ENCODE measurements around the gene CLDN4. TPM values are rescaled to one million over a fixed set of nuclear protein-coding genes. Genes with fewer than 3 reads are reported as not detected.

Gene CLDN4
- total RNA-seq, 1 experiment from 2014 or later: not detected

DNA sequence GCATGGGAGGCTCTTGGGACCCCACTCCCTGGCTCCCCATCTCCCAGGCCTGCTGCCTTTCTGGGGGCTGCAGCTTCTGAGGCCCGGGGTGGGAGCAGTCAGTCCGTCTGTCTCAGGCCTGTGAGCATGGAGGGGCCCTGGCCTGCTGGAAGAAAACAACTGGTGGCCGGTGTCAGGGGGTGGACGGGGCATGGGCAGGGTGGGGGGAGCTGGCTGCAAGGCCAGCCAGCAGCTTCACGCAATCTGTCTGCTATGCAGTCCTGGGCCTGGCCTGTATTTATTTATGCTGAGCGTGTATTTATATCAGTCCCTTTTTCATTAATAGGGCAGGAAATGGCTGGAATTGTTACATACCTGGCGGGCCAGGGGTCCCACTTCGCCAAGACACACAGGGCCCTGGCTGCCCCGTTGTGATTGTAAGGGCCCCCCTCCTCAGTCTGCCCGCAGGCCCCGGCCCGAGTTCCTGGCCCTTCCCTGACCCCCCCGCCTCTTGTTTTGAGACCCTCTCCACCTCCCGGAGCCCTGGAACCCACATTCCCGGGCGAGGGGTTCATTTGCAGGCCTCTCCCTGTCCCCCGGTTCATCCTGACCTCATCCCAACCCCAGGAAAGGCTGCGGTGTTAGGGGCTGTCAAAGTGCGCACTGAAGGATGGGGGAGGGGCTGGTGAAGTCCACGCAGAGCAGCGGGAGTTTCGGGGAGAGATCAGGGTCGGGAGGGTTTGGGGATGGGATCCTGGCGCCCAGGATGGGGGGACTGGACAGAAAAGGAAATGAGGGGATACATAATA lies 38.4 kb downstream of the CLDN4 start:
- no peak for DNase-seq
- Histone ChIP-seq H3K4me3 (ENCODE audit: low read length) (no peak overlapping the region), H3K4me2 (ENCODE audit: low read depth, low read length, poor library complexity, severe bottlenecking) (no peak overlapping the region), H3K9me3 (ENCODE audit: low read length) (no peaks in the 10 kb centered on the region), H2AFZ (ENCODE audit: low read length) (no peak overlapping the region), H3K4me1 (ENCODE audit: low read length) (no peaks in the 10 kb centered on the region), H3K9me2 (replicated peaks; ENCODE audit: insufficient read depth, low read length) (no peaks in the 10 kb centered on the region), H3K79me2 (ENCODE audit: low read length) (no peaks in the 10 kb centered on the region), H3K27me3 (ENCODE audit: low read length) (no peaks in the 10 kb centered on the region), H3K9ac (ENCODE audit: low read length) (no peak overlapping the region), H3K27ac (ENCODE audit: low read length) (no peak overlapping the region), H4K20me1 (ENCODE audit: insufficient read depth, low read depth, low read length) (no peaks in the 10 kb centered on the region), H3K36me3 (ENCODE audit: insufficient read depth, low read length) (no peaks in the 10 kb centered on the region)

DNA sequence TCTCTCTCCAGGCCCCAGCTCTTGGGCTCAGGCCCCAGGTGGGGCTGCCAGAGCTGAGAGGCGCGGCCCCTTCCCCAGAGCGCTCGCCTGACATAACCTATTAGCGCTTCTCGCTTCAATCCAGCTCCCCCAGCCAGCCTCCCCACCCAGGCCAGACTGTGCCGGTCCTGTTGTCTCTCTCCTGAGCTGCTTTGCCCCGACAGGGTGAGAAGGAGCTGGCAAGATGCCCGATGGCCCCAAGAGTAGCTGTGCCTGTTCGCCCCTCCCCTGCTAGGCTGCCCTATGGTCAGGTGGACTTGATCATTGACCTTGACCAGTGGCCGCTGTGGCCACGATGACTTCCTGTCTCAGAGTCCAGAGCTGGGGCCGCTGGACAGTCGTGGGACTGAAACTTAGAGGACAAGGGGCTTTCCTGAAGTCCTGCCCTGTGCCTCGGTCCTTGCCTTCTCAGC lies 39.3 kb downstream of the CLDN4 start:
- Histone ChIP-seq H3K9me2 (replicated peaks; ENCODE audit: insufficient read depth, low read length) (no peaks in the 10 kb centered on the region), H3K4me3 (ENCODE audit: low read length) (no peak overlapping the region), H3K4me2 (ENCODE audit: low read depth, low read length, poor library complexity, severe bottlenecking) (no peak overlapping the region), H2AFZ (ENCODE audit: low read length) (no peak overlapping the region), H3K27ac (ENCODE audit: low read length) (no peak overlapping the region), H3K36me3 (ENCODE audit: insufficient read depth, low read length) (no peaks in the 10 kb centered on the region), H3K27me3 (ENCODE audit: low read length) (no peaks in the 10 kb centered on the region), H3K4me1 (ENCODE audit: low read length) (no peaks in the 10 kb centered on the region), H4K20me1 (ENCODE audit: insufficient read depth, low read depth, low read length) (no peaks in the 10 kb centered on the region), H3K9ac (ENCODE audit: low read length) (no peak overlapping the region), H3K9me3 (ENCODE audit: low read length) (no peaks in the 10 kb centered on the region), H3K79me2 (ENCODE audit: low read length) (no peaks in the 10 kb centered on the region)
- no peak for DNase-seq

DNA sequence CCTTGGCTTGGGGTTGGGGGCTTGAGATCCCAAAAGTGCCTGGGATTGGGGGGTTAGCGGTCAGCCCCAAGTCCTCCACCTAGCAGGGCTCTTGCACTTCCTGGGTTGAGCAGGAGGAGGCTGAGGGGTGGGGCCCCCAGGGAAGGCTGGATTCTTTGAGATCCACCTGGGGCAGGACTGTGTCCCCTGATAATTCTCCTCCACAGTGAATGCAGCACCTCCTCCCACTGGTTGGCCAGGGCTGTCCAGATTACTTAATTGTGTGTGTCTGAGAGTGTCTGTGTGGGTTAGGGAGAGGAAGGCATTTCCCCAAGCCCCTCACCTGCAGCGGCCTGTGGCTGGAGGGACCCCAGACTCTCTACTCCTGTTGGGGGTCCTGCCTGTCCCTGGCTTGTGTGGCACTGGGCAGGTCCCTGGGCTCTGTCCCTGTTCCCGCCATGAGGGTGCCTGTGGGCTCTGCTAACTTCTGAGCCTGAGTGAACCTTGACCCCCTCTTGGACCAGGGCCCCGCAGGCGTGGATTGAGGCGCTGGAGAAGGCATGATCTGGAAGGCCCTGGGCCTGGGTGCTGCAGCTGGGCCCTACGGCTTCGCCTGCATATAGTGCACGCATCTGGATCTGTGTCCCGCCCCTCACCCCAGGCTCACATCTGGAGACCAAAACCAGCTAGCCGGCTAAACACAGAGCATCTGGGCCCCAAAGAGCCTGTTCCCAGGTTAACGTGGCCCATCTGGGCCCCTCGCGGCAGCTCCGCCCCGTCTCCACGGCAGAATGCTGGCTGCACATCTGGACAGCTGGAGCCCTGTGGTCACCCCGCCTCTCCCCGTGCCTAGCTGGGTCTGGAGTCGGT lies 40.6 kb downstream of the CLDN4 start:
- no peaks in the 10 kb centered on the region for H3K27me3 ChIP-seq (ENCODE audit: low read length)
- H3K36me3 ChIP-seq (ENCODE audit: insufficient read depth, low read length): no peaks in the 10 kb centered on the region
- H3K27ac ChIP-seq (ENCODE audit: low read length): no peak overlapping the region
- no peaks in the 10 kb centered on the region for H3K9me2 ChIP-seq (replicated peaks; ENCODE audit: insufficient read depth, low read length)
- H3K4me1 ChIP-seq (ENCODE audit: low read length): no peaks in the 10 kb centered on the region
- no peaks in the 10 kb centered on the region for H4K20me1 ChIP-seq (ENCODE audit: insufficient read depth, low read depth, low read length)
- no peak for DNase-seq
- H3K79me2 ChIP-seq (ENCODE audit: low read length): no peaks in the 10 kb centered on the region
- no peak overlapping the region for H3K4me2 ChIP-seq (ENCODE audit: low read depth, low read length, poor library complexity, severe bottlenecking)
- H3K4me3 ChIP-seq (ENCODE audit: low read length): no peak overlapping the region
- H3K9ac ChIP-seq (ENCODE audit: low read length): no peak overlapping the region
- no peaks in the 10 kb centered on the region for H3K9me3 ChIP-seq (ENCODE audit: low read length)
- H2AFZ ChIP-seq (ENCODE audit: low read length): no peak overlapping the region

DNA sequence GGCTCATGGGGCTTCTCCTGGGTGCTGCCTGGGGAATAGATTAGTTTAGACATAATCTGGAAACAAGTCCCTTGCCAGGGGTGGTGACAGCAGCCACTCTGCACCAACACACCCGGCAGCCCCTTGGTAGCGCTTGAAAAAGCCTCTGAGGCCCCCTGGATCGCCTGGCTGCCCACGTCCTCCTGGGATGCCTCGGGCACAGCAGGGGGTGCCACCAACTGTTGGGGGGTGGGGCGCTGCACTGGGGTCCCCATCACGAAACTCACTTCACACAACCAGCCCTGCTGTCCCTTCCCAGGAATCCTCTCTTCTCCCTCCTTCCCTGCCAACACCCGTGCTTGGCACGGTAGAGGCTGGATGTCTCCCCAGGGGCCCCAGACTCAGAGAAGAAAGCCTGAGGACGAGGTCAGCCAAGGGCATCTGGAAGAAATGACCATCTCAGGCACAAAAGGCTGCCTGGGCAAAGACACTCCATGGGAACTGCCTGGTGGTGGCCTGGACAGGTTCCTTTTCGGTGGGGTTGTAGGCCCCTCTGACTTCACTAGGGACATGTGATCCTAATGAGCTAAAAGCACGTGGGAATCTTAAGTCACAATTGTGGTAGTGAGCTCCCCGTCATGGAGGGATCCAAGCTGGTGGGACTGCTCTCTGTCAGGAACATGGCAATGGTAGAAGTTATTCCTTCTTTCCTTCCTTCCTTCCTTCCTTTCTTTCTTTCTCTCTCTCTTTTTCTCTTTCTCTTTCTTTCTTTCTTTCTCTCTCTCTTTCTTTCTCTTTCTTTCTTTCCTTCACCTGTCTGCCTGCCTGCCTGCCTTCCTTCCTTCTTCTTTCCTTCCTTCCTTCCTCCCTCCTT lies 41.5 kb downstream of the CLDN4 start:
- Histone ChIP-seq H3K36me3 (ENCODE audit: insufficient read depth, low read length) (no peaks in the 10 kb centered on the region), H3K9me3 (ENCODE audit: low read length) (no peaks in the 10 kb centered on the region), H2AFZ (ENCODE audit: low read length) (no peak overlapping the region), H4K20me1 (ENCODE audit: insufficient read depth, low read depth, low read length) (no peaks in the 10 kb centered on the region), H3K27ac (ENCODE audit: low read length) (no peak overlapping the region), H3K79me2 (ENCODE audit: low read length) (no peaks in the 10 kb centered on the region), H3K27me3 (ENCODE audit: low read length) (no peaks in the 10 kb centered on the region), H3K9ac (ENCODE audit: low read length) (no peak overlapping the region), H3K9me2 (replicated peaks; ENCODE audit: insufficient read depth, low read length) (no peaks in the 10 kb centered on the region), H3K4me1 (ENCODE audit: low read length) (no peaks in the 10 kb centered on the region), H3K4me2 (ENCODE audit: low read depth, low read length, poor library complexity, severe bottlenecking) (no peak overlapping the region), H3K4me3 (ENCODE audit: low read length) (no peak overlapping the region)
- no peak for DNase-seq

DNA sequence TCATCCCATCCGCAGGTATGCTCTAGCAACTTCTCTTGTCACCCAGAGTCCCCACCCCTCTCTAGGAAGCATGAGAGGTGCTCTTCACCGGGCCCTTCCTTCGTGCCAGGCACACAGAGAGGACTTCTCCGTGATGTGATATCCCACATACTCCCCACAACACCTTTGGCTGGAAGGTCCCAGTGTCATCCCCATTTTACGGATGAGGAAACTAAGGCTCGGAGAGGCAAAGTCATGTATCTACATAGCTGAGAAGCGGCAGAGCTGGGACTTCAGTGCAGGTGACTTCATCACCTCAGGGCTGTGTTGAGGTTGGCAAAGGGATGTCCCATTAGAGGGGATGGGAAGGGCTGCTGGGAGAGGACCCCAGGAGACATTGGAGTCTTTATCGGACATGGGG lies 45.6 kb downstream of the CLDN4 start:
- no peak overlapping the region for H3K4me2 ChIP-seq (ENCODE audit: low read depth, low read length, poor library complexity, severe bottlenecking)
- H3K79me2 ChIP-seq (ENCODE audit: low read length): no peaks in the 10 kb centered on the region
- H3K4me1 ChIP-seq (ENCODE audit: low read length): no peaks in the 10 kb centered on the region
- no peak overlapping the region for H2AFZ ChIP-seq (ENCODE audit: low read length)
- no peak overlapping the region for H3K27ac ChIP-seq (ENCODE audit: low read length)
- no peaks in the 10 kb centered on the region for H3K9me2 ChIP-seq (replicated peaks; ENCODE audit: insufficient read depth, low read length)
- H4K20me1 ChIP-seq (ENCODE audit: insufficient read depth, low read depth, low read length): no peaks in the 10 kb centered on the region
- no peaks in the 10 kb centered on the region for H3K27me3 ChIP-seq (ENCODE audit: low read length)
- no peaks in the 10 kb centered on the region for H3K9me3 ChIP-seq (ENCODE audit: low read length)
- H3K9ac ChIP-seq (ENCODE audit: low read length): no peak overlapping the region
- DNase-seq: no peak
- H3K36me3 ChIP-seq (ENCODE audit: insufficient read depth, low read length): no peaks in the 10 kb centered on the region
- no peak overlapping the region for H3K4me3 ChIP-seq (ENCODE audit: low read length)

DNA sequence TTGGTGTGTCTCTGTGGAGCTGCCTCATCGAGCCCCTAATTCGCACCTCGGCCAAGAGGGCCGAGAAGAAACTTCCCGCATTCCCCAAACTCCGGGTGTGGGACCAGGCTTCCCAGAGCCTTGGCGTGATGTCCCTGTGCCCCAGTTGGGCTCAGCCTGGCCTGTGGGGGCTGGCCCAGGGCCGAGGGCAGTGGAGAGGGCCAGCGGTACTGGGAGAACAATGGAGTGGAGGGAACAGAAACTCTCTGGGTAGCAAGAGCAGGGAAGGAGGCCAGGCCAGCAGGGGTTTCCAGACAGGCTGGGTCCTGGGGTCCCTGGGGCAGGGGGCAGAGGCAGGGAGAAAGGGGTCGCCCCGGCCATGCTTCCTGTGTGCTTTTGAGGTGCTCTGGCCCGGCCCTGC lies 46.2 kb downstream of the CLDN4 start:
- Histone ChIP-seq H3K27ac (ENCODE audit: low read length) (no peak overlapping the region), H3K36me3 (ENCODE audit: insufficient read depth, low read length) (no peaks in the 10 kb centered on the region), H4K20me1 (ENCODE audit: insufficient read depth, low read depth, low read length) (no peaks in the 10 kb centered on the region), H3K9me3 (ENCODE audit: low read length) (no peaks in the 10 kb centered on the region), H3K4me1 (ENCODE audit: low read length) (no peaks in the 10 kb centered on the region), H2AFZ (ENCODE audit: low read length) (no peak overlapping the region), H3K79me2 (ENCODE audit: low read length) (no peaks in the 10 kb centered on the region), H3K9me2 (replicated peaks; ENCODE audit: insufficient read depth, low read length) (no peaks in the 10 kb centered on the region), H3K4me3 (ENCODE audit: low read length) (no peak overlapping the region), H3K27me3 (ENCODE audit: low read length) (no peaks in the 10 kb centered on the region), H3K9ac (ENCODE audit: low read length) (no peak overlapping the region), H3K4me2 (ENCODE audit: low read depth, low read length, poor library complexity, severe bottlenecking) (no peak overlapping the region)
- no peak for DNase-seq

DNA sequence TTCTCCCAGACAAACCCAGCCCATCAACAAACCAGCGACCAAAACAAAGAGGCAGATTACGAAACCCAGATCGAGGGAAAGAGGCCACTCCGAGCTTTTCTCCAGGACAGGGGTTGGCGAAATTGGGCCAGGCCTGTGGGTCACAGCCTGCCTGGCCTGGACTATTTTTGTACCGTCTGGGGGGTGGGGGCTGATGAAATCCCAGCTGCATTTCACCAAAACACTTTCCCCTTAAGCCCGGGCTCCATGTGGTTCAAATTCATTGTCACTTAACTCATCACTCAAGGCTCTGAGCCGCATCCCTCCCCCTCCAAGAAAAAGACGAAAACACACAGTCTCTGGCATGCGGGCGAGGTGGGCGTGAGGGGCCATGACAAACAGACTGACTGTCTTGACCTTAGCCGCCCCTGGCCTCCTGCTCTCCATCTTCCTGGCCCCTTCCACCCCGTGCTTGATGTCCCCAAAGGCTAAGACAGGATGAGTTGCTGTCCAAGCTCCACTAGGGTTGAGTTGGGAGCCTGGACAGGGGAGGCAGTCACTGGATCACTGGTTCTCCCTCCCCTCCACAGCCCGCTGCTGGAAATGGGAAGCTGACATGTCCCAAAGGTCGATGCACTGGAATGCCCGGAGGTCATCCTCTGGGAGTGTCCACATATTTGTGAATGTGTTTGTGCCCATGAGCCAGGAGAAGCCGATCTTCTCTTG lies 49.3 kb downstream of the CLDN4 start:
- no peaks in the 10 kb centered on the region for H3K4me1 ChIP-seq (ENCODE audit: low read length)
- no peaks in the 10 kb centered on the region for H3K9me3 ChIP-seq (ENCODE audit: low read length)
- no peaks in the 10 kb centered on the region for H3K36me3 ChIP-seq (ENCODE audit: insufficient read depth, low read length)
- no peaks in the 10 kb centered on the region for H3K9me2 ChIP-seq (replicated peaks; ENCODE audit: insufficient read depth, low read length)
- H4K20me1 ChIP-seq (ENCODE audit: insufficient read depth, low read depth, low read length): no peaks in the 10 kb centered on the region
- H3K4me2 ChIP-seq (ENCODE audit: low read depth, low read length, poor library complexity, severe bottlenecking): no peak overlapping the region
- no peak overlapping the region for H2AFZ ChIP-seq (ENCODE audit: low read length)
- H3K4me3 ChIP-seq (ENCODE audit: low read length): no peak overlapping the region
- no peaks in the 10 kb centered on the region for H3K79me2 ChIP-seq (ENCODE audit: low read length)
- H3K27me3 ChIP-seq (ENCODE audit: low read length): no peaks in the 10 kb centered on the region
- H3K9ac ChIP-seq (ENCODE audit: low read length): no peak overlapping the region
- no peak for DNase-seq
- no peak overlapping the region for H3K27ac ChIP-seq (ENCODE audit: low read length)

Measured in Karpas-422 (cell line).